ENCODE results near the gene TNF.
"Not testable (repeated sequence)": the region's sequence is repeated elsewhere in the genome, so short reads cannot be mapped to it uniquely, and the experiment has no call there.

TNF gene

GRCh38 chr6:31551371-31551770 is 24.0 kb upstream of the TNF start:
- peak overlapping the region; percentile 77 for H3K4me3 Mint-ChIP-seq
- DNase-seq (ENCODE audit: low spot score in 2 of 2), result peak; percentile 62 to 67
- peaks cover 33% of the 10 kb centered on the region for H3K4me1 Mint-ChIP-seq
- ATAC-seq (ENCODE audit: low read depth), result peak; percentile 30
- not testable (repeated sequence) for H3K36me3 Mint-ChIP-seq, H3K27me3 Mint-ChIP-seq, H3K9me3 Mint-ChIP-seq
- peak overlapping the region; percentile 81 for H3K27ac Mint-ChIP-seq

GRCh38 chr6:31556307-31556706 is 19.1 kb upstream of the TNF start:
- H3K9me3 Mint-ChIP-seq, result no peaks in the 10 kb centered on the region
- no peaks in the 10 kb centered on the region for H3K27me3 Mint-ChIP-seq
- peak overlapping the region; percentile 38 for H3K27ac Mint-ChIP-seq
- ATAC-seq (ENCODE audit: low read depth) (no peak), DNase-seq (ENCODE audit: low spot score in 2 of 2) (no peak)
- no peaks in the 10 kb centered on the region for H3K36me3 Mint-ChIP-seq
- no peak overlapping the region for H3K4me3 Mint-ChIP-seq
- H3K4me1 Mint-ChIP-seq, result peaks cover 49% of the 10 kb centered on the region

- Mint-ChIP-seq H3K27me3 (no peaks in the 10 kb centered on the region), H3K36me3 (peaks cover 2% of the 10 kb centered on the region), H3K9me3 (no peaks in the 10 kb centered on the region), H3K4me1 (peaks cover 55% of the 10 kb centered on the region), H3K27ac (peak overlapping the region; percentile 94), H3K4me3 (peak overlapping the region; percentile 90)
- ATAC-seq (ENCODE audit: low read depth), result no peak
- DNase-seq (ENCODE audit: low spot score in 2 of 2), result no peak
These were observed 17.7 kb upstream of the TNF start for GRCh38 chr6:31557443-31558317.

- Mint-ChIP-seq H3K4me1 (peaks cover 57% of the 10 kb centered on the region), H3K27ac (peak overlapping the region; percentile 94), H3K36me3 (peaks cover 5% of the 10 kb centered on the region), H3K4me3 (peak overlapping the region; percentile 90), H3K9me3 (no peaks in the 10 kb centered on the region), H3K27me3 (no peaks in the 10 kb centered on the region)
- ATAC-seq (ENCODE audit: low read depth) (no peak), DNase-seq (ENCODE audit: low spot score in 2 of 2) (no peak)
These were observed 17.1 kb upstream of the TNF start for GRCh38 chr6:31558318-31558625.

GRCh38 chr6:31558631-31559500 is 16.5 kb upstream of the TNF start:
- Mint-ChIP-seq H3K4me1 (peaks cover 59% of the 10 kb centered on the region), H3K27ac (peak overlapping the region; percentile 94), H3K4me3 (peak overlapping the region; percentile 90), H3K36me3 (peaks cover 8% of the 10 kb centered on the region), H3K9me3 (no peaks in the 10 kb centered on the region), H3K27me3 (no peaks in the 10 kb centered on the region)
- ATAC-seq (ENCODE audit: low read depth) (peak; percentile 77), DNase-seq (ENCODE audit: low spot score in 2 of 2) (peak in 1 of 2 donors; percentile 70)

GRCh38 chr6:31559606-31559957 is 15.8 kb upstream of the TNF start:
- Mint-ChIP-seq H3K36me3 (peaks cover 10% of the 10 kb centered on the region), H3K27ac (peak overlapping the region; percentile 94), H3K4me1 (peaks cover 60% of the 10 kb centered on the region), H3K9me3 (no peaks in the 10 kb centered on the region), H3K27me3 (no peaks in the 10 kb centered on the region), H3K4me3 (peak overlapping the region; percentile 90)
- peak; percentile 17 for ATAC-seq (ENCODE audit: low read depth)
- DNase-seq (ENCODE audit: low spot score in 2 of 2), result no peak

- Mint-ChIP-seq H3K27me3 (no peaks in the 10 kb centered on the region), H3K9me3 (no peaks in the 10 kb centered on the region), H3K36me3 (peaks cover 16% of the 10 kb centered on the region), H3K27ac (peak overlapping the region; percentile 94), H3K4me1 (peaks cover 63% of the 10 kb centered on the region), H3K4me3 (peak overlapping the region; percentile 90)
- DNase-seq (ENCODE audit: low spot score in 2 of 2) (peak in 1 of 2 donors; percentile 54), ATAC-seq (ENCODE audit: low read depth) (peak; percentile 66)
These were observed 15.2 kb upstream of the TNF start for GRCh38 chr6:31559958-31560696.

GRCh38 chr6:31560697-31561058 is 14.7 kb upstream of the TNF start:
- no peak for ATAC-seq (ENCODE audit: low read depth)
- H3K4me3 Mint-ChIP-seq, result peak overlapping the region; percentile 90
- no peaks in the 10 kb centered on the region for H3K27me3 Mint-ChIP-seq
- H3K4me1 Mint-ChIP-seq, result peaks cover 66% of the 10 kb centered on the region
- DNase-seq (ENCODE audit: low spot score in 2 of 2), result no peak
- peaks cover 16% of the 10 kb centered on the region for H3K36me3 Mint-ChIP-seq
- H3K9me3 Mint-ChIP-seq, result no peaks in the 10 kb centered on the region
- H3K27ac Mint-ChIP-seq, result peak overlapping the region; percentile 94

- peaks cover 20% of the 10 kb centered on the region for H3K36me3 Mint-ChIP-seq
- H3K4me1 Mint-ChIP-seq, result peaks cover 56% of the 10 kb centered on the region
- H3K27ac Mint-ChIP-seq, result peak overlapping the region; percentile 98
- peak overlapping the region; percentile 64 for H3K4me3 Mint-ChIP-seq
- H3K9me3 Mint-ChIP-seq, result no peaks in the 10 kb centered on the region
- H3K27me3 Mint-ChIP-seq, result no peaks in the 10 kb centered on the region
- DNase-seq (ENCODE audit: low spot score in 2 of 2) (no peak), ATAC-seq (ENCODE audit: low read depth) (no peak)
These were observed 7.6 kb upstream of the TNF start for GRCh38 chr6:31567531-31568370.

- H3K27ac Mint-ChIP-seq, result peak overlapping the region; percentile 98
- peak; percentile 79 for ATAC-seq (ENCODE audit: low read depth)
- H3K4me1 Mint-ChIP-seq, result peaks cover 59% of the 10 kb centered on the region
- no peaks in the 10 kb centered on the region for H3K27me3 Mint-ChIP-seq
- H3K36me3 Mint-ChIP-seq, result peaks cover 16% of the 10 kb centered on the region
- H3K4me3 Mint-ChIP-seq, result peak overlapping the region; percentile 64
- DNase-seq (ENCODE audit: low spot score in 2 of 2), result peak; percentile 46 to 73
- no peaks in the 10 kb centered on the region for H3K9me3 Mint-ChIP-seq
These were observed 6.8 kb upstream of the TNF start for GRCh38 chr6:31568537-31568961.

GRCh38 chr6:31569861-31570536 is 5.4 kb upstream of the TNF start:
- no peak overlapping the region for H3K4me3 Mint-ChIP-seq
- no peak for ATAC-seq (ENCODE audit: low read depth)
- peaks cover 7% of the 10 kb centered on the region for H3K36me3 Mint-ChIP-seq

GRCh38 chr6:31572041-31572911 is 3.1 kb upstream of the TNF start, which contains the start of gene LTA:
Gene LTA, plus strand, starts transcription at chr6:31572289. Its CDS starts 454 bp downstream, at chr6:31572743.
- peaks cover 73% of the 10 kb centered on the region for H3K4me1 Mint-ChIP-seq
- no peaks in the 10 kb centered on the region for H3K9me3 Mint-ChIP-seq
- no peaks in the 10 kb centered on the region for H3K27me3 Mint-ChIP-seq
- DNase-seq (ENCODE audit: low spot score in 2 of 2), result peak; percentile 60 to 71
- H3K27ac Mint-ChIP-seq, result peak within 1 kb of the TSS; percentile 95
- peak within 1 kb of the TSS; percentile 96 for H3K4me3 Mint-ChIP-seq
- H3K36me3 Mint-ChIP-seq, result peaks cover 13% of the 10 kb centered on the region
- peak; percentile 58 for ATAC-seq (ENCODE audit: low read depth)

More at GRCh38 chr6:31569861-31570536, 5.4 kb upstream of the TNF start:
- Mint-ChIP-seq H3K27ac (peak overlapping the region; percentile 98), H3K27me3 (no peaks in the 10 kb centered on the region), H3K9me3 (no peaks in the 10 kb centered on the region), H3K4me1 (peaks cover 64% of the 10 kb centered on the region)
- DNase-seq (ENCODE audit: low spot score in 2 of 2), result no peak
